ENCODE measurements around the gene RASSF4.
A peak's percentile ranks its signal among the peaks of the same experiment; 100 is the strongest.

Gene RASSF4

DNA sequence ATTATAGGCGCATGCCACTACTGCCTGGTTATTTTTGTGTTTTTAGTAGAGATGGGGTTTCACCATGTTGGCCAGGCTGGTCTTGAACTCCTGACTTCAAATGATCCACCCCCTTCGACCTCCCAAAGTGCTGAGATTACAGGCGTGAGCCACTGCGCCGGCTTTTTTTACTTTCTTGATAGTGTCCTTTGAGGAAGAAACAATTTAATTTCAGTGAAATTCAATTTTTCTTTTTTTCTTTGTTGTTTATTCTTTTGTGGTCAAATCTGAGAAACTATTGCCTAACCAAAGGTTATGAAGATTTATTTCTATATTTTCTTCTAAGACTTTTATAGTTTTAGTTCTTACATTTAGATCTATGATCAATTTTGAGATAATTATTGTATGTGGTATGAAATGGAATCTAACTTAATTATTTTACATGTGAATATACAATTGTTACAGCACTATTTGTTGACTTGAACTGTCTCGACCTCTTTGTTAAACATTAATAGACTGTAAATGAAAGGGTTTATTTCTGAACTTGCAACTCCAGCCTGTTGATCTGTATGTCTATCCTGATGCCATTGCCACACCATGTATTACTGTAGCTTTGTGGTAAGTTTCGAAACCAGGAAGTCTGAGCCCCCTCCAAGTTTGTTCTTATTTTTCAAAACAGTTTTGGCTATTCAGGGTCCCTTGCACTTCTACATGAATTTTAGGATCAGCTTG lies 19.8 kb upstream of the RASSF4 start:
- no peaks in the 10 kb centered on the region for H3K27me3 ChIP-seq (ENCODE audit: insufficient read depth, poor library complexity, severe bottlenecking)
- no peak overlapping the region for H3K4me3 ChIP-seq (replicated peaks; ENCODE audit: insufficient read depth, low read length)
- peak overlapping the region; percentile 21 for H3K27ac ChIP-seq (replicated peaks)
- TF ChIP-seq, protein P1, sequence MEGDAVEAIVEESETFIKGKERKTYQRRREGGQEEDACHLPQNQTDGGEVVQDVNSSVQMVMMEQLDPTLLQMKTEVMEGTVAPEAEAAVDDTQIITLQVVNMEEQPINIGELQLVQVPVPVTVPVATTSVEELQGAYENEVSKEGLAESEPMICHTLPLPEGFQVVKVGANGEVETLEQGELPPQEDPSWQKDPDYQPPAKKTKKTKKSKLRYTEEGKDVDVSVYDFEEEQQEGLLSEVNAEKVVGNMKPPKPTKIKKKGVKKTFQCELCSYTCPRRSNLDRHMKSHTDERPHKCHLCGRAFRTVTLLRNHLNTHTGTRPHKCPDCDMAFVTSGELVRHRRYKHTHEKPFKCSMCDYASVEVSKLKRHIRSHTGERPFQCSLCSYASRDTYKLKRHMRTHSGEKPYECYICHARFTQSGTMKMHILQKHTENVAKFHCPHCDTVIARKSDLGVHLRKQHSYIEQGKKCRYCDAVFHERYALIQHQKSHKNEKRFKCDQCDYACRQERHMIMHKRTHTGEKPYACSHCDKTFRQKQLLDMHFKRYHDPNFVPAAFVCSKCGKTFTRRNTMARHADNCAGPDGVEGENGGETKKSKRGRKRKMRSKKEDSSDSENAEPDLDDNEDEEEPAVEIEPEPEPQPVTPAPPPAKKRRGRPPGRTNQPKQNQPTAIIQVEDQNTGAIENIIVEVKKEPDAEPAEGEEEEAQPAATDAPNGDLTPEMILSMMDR (IDR thresholded peaks at IDR 0.05; ENCODE audit: insufficient read depth, low read length): no peak
- TF ChIP-seq, protein P2, sequence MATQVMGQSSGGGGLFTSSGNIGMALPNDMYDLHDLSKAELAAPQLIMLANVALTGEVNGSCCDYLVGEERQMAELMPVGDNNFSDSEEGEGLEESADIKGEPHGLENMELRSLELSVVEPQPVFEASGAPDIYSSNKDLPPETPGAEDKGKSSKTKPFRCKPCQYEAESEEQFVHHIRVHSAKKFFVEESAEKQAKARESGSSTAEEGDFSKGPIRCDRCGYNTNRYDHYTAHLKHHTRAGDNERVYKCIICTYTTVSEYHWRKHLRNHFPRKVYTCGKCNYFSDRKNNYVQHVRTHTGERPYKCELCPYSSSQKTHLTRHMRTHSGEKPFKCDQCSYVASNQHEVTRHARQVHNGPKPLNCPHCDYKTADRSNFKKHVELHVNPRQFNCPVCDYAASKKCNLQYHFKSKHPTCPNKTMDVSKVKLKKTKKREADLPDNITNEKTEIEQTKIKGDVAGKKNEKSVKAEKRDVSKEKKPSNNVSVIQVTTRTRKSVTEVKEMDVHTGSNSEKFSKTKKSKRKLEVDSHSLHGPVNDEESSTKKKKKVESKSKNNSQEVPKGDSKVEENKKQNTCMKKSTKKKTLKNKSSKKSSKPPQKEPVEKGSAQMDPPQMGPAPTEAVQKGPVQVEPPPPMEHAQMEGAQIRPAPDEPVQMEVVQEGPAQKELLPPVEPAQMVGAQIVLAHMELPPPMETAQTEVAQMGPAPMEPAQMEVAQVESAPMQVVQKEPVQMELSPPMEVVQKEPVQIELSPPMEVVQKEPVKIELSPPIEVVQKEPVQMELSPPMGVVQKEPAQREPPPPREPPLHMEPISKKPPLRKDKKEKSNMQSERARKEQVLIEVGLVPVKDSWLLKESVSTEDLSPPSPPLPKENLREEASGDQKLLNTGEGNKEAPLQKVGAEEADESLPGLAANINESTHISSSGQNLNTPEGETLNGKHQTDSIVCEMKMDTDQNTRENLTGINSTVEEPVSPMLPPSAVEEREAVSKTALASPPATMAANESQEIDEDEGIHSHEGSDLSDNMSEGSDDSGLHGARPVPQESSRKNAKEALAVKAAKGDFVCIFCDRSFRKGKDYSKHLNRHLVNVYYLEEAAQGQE (IDR thresholded peaks at IDR 0.05; ENCODE audit: insufficient replicate concordance, low read depth): no peak
- no peak for TF ChIP-seq POLR2AphosphoS5 (IDR thresholded peaks at IDR 0.05; ENCODE audit: low read depth)
- no peak for TF ChIP-seq GABPA (IDR thresholded peaks at IDR 0.05; ENCODE audit: low read depth)
- TF ChIP-seq SPI1 (IDR thresholded peaks at IDR 0.05; ENCODE audit: borderline replicate concordance, low read depth): no peak; the same call in 1 of the 2 replicates
- peak in 1 of 2 experiments; percentile 79 for DNase-seq (ENCODE audit: low read depth in 1 of 2, low spot score in 1 of 2)

DNA sequence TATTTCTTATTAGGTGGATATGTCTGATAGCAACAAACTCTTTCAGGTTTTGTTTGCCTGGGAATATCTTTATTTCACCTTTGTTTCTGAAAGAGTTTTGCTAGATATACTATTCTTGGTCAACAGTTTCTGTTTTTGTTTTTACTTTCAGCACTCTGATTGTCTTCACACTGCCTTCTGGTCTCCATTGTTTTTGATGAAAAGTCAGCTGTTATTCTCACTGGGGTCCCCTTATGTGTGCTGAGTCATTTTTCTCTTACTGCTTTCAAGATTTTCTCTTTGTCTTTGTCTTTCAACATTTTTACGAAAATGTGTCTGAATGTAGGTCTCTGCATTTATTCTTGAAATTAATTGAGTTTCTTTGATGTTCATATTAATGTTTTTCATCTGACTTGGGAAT lies 15.2 kb upstream of the RASSF4 start:
- Histone ChIP-seq H3K27ac (replicated peaks) (no peak overlapping the region), H3K4me3 (replicated peaks; ENCODE audit: insufficient read depth, low read length) (no peak overlapping the region), H3K27me3 (ENCODE audit: insufficient read depth, poor library complexity, severe bottlenecking) (no peaks in the 10 kb centered on the region)
- no peak for DNase-seq (ENCODE audit: low read depth in 1 of 2, low spot score in 1 of 2)
- TF ChIP-seq POLR2AphosphoS5 (IDR thresholded peaks at IDR 0.05; ENCODE audit: low read depth): no peak

DNA sequence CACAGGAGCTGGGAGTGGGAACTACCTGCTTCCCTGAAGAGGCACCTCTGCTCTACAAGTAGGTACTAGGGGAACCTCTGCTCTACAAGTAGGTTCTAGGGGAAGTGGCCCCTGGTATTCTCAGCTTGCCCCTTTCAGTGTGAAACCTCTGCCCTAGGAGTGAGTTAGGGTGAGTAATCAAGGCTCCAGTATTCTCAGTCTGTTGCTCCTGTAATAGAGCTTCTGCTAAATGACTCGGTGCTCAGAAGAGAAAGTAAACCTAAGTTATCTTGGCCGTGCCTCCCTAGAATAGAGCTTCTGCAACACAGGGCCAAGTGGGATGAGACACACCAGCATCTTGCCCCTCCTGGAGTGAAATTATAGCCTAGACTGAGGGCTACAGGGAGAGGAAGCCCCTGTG lies 13.4 kb upstream of the RASSF4 start:
- no peak overlapping the region for H3K27ac ChIP-seq (replicated peaks)

More for the DNA sequence above, 13.4 kb upstream of the RASSF4 start:
- Histone ChIP-seq H3K27me3 (ENCODE audit: insufficient read depth, poor library complexity, severe bottlenecking) (no peaks in the 10 kb centered on the region), H3K4me3 (replicated peaks; ENCODE audit: insufficient read depth, low read length) (no peak overlapping the region)
- DNase-seq (ENCODE audit: low read depth in 1 of 2, low spot score in 1 of 2): no peak
- TF ChIP-seq POLR2AphosphoS5 (IDR thresholded peaks at IDR 0.05; ENCODE audit: low read depth): no peak
- TF ChIP-seq SPI1 (IDR thresholded peaks at IDR 0.05; ENCODE audit: borderline replicate concordance, low read depth): no peak
- TF ChIP-seq, protein P1 (IDR thresholded peaks at IDR 0.05; ENCODE audit: insufficient read depth, low read length): no peak
- TF ChIP-seq, protein P2 (IDR thresholded peaks at IDR 0.05; ENCODE audit: insufficient replicate concordance, low read depth): no peak
- no peak for TF ChIP-seq GABPA (IDR thresholded peaks at IDR 0.05; ENCODE audit: low read depth)
